ENCODE data around the gene SPOCK2.

DNA sequence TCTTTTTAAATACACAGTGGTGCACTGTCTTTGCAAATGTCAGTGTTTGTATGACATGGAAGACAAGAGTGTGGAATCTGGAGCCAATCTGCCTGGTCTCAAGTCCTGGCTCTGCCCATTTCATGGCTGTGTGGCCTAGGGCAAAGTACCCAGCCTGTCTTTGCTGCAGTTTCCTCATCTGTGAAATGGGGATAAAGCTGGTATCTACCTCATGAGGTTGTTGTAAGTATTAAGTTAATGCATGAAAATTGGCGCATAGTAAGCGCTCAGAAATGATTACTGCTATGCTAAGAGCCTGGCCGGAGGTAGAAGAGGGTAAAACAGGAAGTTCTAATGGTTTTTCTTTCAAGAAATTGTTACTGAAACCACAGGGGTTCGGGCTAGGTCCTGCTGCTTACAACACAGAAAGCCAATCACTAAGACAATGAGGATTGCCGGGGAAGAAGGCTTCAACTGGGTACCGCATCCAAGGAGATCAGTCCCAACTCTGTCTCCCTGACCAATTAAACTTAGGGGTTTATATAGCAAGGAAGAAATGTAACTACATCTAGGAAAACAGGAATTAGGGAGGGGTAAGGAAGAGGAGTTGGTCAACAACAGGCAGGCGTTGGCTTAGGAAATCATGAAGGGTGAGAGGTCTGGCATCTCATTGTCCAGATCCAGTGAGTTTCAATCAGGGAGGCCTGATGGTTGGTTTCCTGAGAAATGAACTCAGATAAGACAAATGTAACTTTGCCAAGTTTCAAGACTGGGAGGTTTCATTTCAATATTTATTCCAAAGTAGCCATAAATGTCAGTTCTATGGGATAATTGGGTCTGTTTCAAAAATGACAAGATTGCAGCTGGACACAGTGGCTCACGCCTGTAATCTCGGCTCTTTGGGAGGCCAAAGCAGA is 67.2 kb downstream of the SPOCK2 start:
- TF ChIP-seq, protein P1, sequence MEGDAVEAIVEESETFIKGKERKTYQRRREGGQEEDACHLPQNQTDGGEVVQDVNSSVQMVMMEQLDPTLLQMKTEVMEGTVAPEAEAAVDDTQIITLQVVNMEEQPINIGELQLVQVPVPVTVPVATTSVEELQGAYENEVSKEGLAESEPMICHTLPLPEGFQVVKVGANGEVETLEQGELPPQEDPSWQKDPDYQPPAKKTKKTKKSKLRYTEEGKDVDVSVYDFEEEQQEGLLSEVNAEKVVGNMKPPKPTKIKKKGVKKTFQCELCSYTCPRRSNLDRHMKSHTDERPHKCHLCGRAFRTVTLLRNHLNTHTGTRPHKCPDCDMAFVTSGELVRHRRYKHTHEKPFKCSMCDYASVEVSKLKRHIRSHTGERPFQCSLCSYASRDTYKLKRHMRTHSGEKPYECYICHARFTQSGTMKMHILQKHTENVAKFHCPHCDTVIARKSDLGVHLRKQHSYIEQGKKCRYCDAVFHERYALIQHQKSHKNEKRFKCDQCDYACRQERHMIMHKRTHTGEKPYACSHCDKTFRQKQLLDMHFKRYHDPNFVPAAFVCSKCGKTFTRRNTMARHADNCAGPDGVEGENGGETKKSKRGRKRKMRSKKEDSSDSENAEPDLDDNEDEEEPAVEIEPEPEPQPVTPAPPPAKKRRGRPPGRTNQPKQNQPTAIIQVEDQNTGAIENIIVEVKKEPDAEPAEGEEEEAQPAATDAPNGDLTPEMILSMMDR (IDR thresholded peaks at IDR 0.05; ENCODE audit: extremely low read depth in 1 of 2, insufficient read depth in 1 of 2, low read depth in 1 of 2, low read length in 2 of 2): no peak
- TF ChIP-seq POLR2A (IDR thresholded peaks at IDR 0.05; ENCODE audit: low read depth, low read length): no peak
- no peak for TF ChIP-seq EZH2 (IDR thresholded peaks at IDR 0.05; ENCODE audit: borderline replicate concordance, low read depth, low read length, severe bottlenecking)
- TF ChIP-seq MYC (IDR thresholded peaks at IDR 0.05; ENCODE audit: low read depth, low read length): no peak
